Thyroid gland (tissue), 4 donors: ENCODE results near the gene PPP1R12A.

Source experiments
- POLR2A ChIP-seq, 2 donors: fragments of 450-650 bp; IDR thresholded peaks; one replicate each; pipeline ENCODE4 v1.6.1; 2017; ENCODE audit warnings: antibody characterized with exemption in 2 of 2, mild to moderate bottlenecking in 2 of 2, moderate library complexity in 1 of 2
- TF ChIP-seq, protein P1 (sequence below), 6 experiments: fragments of 200-600 bp in 3 of 6; fragments of 450-650 bp in 3 of 6; sonication (generic) in 3 of 6; IDR thresholded peaks; one replicate each; pipeline ENCODE4 v1.5.1; 2016 to 2019; ENCODE audit warnings: antibody characterized with exemption in 6 of 6, mild to moderate bottlenecking in 2 of 6, inconsistent platforms in 1 of 6, moderate library complexity in 1 of 6

DNA sequence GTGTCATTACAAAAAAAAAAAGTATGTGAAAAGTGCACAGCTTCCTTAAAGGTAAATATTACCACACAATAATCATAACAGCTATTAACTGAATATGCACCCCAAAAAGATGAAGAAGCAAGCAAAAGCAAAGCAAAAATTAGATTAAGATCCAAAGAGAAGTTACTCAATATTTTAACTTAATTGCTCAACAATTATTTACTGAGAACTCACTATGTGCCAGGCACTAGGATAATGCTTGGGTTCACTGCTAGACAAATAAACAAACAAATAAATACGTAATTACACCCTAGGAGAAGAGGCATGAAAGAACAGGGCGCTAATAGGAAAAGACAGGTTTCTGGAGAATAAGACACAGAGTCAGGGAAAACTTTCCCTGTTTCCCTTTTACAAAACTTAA lies 33.4 kb downstream of the PPP1R12A start:
- TF ChIP-seq, protein P1, sequence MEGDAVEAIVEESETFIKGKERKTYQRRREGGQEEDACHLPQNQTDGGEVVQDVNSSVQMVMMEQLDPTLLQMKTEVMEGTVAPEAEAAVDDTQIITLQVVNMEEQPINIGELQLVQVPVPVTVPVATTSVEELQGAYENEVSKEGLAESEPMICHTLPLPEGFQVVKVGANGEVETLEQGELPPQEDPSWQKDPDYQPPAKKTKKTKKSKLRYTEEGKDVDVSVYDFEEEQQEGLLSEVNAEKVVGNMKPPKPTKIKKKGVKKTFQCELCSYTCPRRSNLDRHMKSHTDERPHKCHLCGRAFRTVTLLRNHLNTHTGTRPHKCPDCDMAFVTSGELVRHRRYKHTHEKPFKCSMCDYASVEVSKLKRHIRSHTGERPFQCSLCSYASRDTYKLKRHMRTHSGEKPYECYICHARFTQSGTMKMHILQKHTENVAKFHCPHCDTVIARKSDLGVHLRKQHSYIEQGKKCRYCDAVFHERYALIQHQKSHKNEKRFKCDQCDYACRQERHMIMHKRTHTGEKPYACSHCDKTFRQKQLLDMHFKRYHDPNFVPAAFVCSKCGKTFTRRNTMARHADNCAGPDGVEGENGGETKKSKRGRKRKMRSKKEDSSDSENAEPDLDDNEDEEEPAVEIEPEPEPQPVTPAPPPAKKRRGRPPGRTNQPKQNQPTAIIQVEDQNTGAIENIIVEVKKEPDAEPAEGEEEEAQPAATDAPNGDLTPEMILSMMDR (IDR thresholded peaks at IDR 0.05), result no peak
- no peak for TF ChIP-seq POLR2A (IDR thresholded peaks at IDR 0.05)
